GM21825 (cell line): ENCODE measurements around the gene SDF2L1.
A peak's percentile ranks its signal among the peaks of the same experiment; 100 is the strongest.
"Not testable (repeated sequence)": the region's sequence is repeated elsewhere in the genome, so short reads cannot be mapped to it uniquely, and the experiment has no call there.

ENCODE experiments used
- ATAC-seq: cut with Tn5 transposase; IDR thresholded peaks from one replicate; pipeline ENCODE4 v1.9.1; 2021; ENCODE audit warnings: mild to moderate bottlenecking, moderate library complexity; ENCODE audit not compliant: unreplicated experiment

The SDF2L1 gene

DNA sequence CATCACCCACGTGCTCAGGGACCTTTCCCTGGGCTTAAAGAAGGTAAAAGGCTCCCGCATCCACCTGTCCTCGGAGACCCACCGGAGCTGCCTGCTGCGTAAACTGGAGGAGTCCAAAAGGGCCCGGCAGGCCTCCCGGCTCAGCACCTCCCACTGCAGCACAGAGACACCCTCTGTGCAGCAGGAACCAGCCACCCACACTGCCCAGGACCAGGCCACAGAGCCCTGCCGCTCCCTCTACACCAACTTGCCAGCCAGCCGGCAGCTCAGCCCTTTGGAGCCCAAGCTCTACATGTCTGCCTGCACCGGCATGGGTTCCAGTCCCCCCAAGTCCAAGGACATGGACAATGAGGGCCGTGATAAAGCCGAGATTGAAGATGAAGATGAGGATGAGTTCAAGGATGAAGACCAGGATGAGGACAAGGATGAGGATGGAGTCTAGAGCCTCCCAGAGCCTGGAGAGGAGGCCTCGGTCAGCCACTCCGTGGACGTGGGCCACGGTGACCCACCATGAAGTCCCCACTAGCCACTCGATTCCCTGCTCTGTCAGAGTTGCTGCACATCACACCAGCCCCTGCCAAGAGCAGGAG lies 5.4 kb upstream of the SDF2L1 start:
- no peak for ATAC-seq

DNA sequence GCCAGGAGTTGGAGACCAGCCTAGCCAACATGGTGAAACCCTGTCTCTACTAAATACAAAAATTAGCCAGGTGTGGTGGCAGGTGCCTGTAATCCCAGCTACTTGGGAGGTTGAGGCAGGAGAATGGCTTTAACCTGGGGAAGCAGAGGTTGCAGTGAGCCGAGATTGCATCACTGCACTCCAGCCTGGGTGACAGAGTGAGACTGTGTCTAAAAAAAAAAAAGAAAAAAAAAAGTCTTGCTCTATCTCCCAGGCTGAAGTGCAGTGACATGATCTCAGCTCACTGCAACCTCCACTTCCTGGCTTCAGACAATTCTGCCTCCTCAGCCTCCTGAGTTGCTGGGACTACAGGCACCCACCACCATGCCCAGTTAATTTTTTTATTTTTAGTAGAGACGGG lies 4.7 kb upstream of the SDF2L1 start:
- ATAC-seq: not testable (repeated sequence)

DNA sequence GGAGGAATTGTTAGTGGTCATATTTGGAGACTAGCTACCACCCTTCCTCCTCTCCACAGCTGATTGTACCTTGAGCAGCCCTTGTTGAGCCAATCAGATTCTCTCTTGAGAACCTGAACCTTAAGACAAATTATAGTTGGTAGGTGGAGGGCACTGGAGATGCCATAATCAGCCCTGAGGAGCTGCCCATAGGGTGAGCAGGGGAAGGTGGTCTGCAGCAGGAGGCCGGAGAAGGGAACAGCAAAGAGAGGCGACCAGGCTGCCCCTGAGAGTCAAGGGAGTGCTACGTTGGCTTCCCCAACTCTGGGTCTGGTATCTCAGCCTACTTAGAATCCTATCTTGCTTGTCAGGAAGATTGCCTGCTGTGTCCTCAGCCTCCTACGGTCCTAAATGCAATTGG lies 2.7 kb upstream of the SDF2L1 start:
- ATAC-seq: no peak

- ATAC-seq: no peak
Observed at GRCh38 chr22:21640810-21641209, 1.3 kb upstream of the SDF2L1 start.

- ATAC-seq: no peak
Observed at GRCh38 chr22:21641417-21641788, 699 bp upstream of the SDF2L1 start.

- no peak for ATAC-seq
Observed at GRCh38 chr22:21642584-21643448, 714 bp downstream of the SDF2L1 start.

DNA sequence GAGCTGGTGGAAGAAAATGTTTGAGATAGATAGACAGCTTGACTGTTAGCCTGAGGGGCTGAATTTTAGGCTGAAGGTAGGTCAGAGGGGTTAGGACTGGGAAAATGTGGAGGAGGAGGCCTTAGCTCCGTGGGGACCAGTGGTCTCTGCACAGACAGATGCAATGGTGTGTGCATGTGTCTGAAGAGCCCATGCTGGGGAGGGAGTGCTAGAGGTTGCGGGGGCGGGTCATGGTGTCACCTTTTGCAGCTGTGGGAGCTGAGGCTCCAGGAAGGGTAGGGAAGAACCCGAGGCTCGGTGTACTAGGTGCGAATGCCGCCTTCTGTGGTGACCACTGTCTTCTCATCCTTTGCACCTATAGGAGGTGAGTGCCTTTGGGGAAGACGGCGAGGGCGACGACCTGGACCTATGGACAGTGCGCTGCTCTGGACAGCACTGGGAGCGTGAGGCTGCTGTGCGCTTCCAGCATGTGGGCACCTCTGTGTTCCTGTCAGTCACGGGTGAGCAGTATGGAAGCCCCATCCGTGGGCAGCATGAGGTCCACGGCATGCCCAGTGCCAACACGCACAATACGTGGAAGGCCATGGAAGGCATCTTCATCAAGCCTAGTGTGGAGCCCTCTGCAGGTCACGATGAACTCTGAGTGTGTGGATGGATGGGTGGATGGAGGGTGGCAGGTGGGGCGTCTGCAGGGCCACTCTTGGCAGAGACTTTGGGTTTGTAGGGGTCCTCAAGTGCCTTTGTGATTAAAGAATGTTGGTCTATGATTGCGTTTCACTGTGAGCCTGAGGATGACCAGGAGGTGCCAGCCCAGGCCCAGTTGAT lies 1.6 kb downstream of the SDF2L1 start:
- no peak for ATAC-seq

DNA sequence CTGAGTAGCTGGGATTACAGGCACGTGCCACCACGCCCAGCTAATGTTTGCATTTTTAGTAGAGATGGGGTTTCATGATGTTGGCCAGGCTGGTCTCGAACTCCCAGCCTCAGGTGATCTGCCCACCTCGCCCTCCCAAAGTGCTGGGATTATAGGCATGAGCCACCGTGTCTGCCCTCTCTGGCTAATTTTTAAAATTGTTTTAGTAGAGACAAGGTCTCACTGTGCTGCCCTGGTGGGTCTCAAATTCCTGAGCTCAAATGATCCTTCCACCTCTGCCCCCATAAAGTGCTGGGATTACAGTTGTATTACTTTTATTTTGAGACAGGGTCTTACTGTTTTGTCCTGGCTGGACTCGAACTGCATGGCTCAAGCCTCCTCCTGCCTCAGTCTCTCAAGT lies 3.4 kb downstream of the SDF2L1 start:
- ATAC-seq: not testable (repeated sequence)

- no peak for ATAC-seq
Observed at GRCh38 chr22:21646608-21647590, 4.8 kb downstream of the SDF2L1 start.

DNA sequence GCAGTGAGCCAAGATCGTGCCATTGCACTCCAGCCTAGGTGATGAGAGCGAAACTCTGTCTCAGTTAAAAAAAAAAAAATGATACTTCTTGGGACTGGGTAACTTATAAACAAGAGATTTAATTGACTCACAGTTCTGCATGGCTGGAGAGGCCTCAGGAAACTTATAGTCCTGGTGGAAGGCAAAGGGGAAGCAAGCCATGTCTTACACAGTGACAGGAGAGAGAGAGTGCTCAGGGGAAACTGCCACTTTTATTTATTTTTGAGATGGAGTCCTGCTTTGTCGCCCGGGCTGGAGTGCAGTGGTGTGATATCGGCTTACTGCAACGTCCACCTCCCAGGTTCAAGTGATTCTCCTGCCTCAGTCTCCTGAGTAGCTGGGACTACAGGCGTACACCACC lies 8.2 kb downstream of the SDF2L1 start:
- no peak for ATAC-seq

DNA sequence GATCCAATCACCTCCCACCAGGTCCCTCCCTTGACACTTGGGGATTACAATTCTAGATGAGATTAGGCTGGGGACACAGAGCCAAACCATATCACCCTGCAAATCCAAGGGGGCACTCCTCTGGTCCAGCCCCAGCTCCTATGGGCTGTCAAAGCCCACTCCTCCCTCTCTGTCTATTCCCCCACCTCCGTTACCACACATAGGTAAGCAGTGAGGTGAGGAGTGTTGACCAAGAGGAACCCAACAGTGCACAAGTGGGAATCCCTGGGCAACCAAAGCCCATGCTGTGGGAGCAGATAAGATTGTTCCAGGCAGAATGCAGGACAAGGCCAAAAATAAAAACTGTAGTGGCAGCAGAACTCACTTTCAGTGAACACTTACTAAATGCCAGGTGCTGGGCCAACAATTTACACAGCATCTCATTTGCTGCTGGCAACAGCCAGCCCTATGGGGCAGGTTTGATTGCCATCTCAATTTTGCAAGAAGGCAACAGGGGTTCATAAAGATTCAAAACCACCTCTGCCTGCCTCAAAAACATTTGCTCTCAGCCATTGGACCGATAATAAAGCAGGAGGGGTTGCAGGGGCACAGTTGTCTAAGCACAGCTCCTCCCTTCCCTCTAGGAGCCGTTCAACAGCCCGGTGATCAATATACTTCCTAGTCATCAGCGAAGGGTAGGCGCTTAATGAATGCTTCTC lies 8.9 kb downstream of the SDF2L1 start:
- ATAC-seq: no peak

DNA sequence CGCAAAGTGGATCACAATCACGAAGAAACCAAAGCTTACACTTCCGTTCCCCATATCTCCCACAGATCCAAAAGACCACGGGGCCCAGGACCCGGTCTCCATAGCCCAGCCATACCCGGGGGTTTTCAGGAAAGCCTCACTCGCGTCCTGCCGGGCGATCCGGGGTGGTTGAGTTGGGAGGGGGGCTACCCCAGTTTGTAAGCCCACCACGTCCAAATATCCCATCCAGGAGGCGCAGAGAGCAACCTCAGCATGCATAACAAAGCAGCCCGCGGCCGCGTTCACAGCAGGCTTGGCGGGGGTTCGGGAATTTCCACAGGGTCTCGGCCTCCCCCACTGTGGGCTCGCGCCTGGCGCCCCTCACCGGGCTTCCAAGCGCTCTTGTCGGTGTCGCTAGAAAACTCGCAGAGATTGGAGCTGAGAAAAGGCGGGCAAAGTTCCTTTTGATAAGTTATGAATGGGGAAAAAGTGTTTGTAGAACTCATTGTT lies 9.5 kb downstream of the SDF2L1 start:
- peak; percentile 17 for ATAC-seq

DNA sequence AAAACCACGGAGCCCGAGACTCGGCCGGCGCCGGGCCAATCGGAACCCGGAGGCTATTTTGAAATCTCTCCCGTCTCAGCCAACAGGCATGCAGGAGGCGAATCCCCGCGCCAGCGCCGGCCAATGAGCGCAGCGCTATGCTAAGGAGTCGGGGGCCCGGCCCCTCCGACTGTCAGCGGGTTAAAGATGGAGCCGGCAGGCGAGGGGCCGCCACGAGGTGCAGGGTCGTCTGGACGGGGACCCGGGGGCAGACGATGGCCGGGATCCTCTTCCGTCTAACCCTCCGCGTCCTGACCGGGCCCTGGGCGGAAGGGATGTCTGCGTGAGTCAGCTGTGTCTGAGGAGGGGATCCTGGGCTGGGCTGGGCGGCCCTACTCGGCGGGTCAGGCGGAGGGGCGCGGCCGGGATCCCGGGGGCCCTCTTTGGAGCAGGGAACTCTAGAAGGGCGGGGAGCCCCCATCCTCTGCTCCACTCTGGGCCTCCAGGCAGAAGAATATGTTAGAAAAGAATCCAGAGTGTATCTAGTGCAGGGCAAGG lies 10.0 kb downstream of the SDF2L1 start:
- peak; percentile 75 for ATAC-seq

GRCh38 chr22:21652547-21653545 lies 10.7 kb downstream of the SDF2L1 start:
- ATAC-seq: no peak

GRCh38 chr22:21657020-21657359 lies 14.9 kb downstream of the SDF2L1 start:
- no peak for ATAC-seq

DNA sequence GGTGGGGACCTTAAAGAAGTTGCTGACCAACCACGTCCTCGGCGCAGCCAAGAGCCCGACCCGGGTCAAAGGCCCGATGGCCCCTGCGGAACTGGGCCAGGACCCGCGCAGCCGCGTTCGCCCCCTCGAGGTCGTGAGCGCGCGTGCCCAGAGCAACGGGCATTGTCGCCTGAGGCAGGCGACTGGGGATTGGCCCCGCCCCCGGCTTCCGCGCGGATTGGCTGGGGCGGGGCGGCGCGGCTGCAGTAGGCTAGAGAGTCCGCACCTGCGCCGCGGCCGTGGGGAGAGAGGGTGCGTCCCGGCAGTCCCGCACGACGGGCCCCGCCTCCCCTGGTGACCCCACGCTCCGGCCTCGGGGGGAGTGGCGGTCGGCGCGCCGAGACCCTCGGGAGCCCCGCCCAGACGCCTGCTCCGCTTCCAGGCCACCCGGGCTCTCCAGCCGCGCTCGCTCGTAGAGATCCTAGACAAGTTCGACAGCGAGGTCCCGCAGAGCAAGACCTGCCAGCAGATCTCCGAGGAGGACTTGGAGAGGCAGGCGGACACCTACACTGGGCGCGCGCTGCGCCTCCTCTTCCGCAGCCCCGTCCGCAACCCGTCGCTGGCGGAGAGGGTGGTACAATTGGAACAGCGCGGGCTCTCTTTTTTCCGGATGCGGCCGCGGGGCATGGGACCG lies 15.4 kb downstream of the SDF2L1 start:
- peak; percentile 65 for ATAC-seq

- no peak for ATAC-seq
Observed at GRCh38 chr22:21659864-21660525, 17.9 kb downstream of the SDF2L1 start.
